ENCODE data around the gene ZSCAN26.

The ZSCAN26 gene

DNA sequence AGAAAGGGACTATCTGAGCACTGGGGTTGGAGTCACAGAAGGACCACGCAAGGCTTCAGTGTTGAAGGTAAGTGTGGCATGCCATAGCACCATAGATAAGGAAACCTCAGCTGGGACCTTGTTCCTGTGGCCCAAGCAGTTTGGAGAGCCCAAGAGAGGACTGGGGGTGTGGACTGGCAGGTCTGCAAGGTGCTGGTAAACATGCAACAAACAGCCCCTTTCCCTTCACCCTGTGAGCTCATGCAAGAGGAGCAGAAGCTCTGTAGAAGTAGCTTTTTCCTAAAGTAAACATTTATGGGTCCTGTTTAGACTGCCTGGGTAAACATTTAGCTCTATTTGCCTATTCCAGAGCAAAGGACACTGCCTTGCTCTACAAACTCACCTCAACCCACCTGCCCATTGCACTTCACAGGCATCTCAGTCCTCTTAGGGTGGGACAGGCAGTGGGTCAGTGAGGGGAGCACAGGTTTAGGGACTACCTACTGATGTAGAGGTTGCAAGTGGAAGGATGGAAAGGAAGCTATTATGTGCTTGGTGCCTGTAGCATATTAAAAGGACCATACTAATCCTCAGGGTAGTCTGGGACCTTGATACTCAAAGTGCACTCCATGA, 57.0 kb downstream of the ZSCAN26 start:
- DNase-seq, result no peak

DNA sequence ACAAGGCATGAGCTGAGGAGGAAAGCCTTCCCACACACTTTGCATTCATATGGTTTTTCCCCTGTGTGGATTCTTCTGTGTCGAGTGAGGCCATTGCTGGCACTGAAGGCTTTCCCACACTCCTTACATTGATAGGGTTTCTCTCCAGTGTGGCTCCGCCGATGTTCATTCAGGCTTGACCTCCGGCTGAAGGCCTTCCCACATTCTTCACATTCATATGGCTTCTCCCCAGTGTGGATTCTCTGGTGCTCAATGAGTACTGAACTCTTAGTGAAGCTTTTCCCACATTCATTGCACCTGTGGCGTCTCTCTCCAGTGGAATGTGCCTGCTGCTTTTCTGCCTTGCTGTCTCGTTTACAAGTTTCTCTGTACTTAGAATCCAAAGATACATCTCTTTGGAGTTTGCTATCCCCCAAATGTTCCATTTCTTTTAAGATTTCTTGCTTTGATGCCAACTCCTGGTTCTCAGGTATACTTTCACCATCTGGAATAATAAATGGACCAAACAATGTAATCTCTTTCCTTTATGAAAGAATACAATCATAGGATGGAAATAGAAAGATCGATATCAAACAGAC, 59.5 kb downstream of the ZSCAN26 start:
- DNase-seq, result no peak

Measured in NCI-H1092 treated with DMSO at 0.1 percent for 48 hours (cell line).